Measurements from ENCODE around the gene FOXG1. TPM values are rescaled to one million over a fixed set of nuclear protein-coding genes. Genes with fewer than 3 reads are reported as not detected.

The FOXG1 gene
- total and polyA plus RNA-seq, 10 donors = 0.03 to 0.12 (median 0.04) TPM; not detected in 6

DNA sequence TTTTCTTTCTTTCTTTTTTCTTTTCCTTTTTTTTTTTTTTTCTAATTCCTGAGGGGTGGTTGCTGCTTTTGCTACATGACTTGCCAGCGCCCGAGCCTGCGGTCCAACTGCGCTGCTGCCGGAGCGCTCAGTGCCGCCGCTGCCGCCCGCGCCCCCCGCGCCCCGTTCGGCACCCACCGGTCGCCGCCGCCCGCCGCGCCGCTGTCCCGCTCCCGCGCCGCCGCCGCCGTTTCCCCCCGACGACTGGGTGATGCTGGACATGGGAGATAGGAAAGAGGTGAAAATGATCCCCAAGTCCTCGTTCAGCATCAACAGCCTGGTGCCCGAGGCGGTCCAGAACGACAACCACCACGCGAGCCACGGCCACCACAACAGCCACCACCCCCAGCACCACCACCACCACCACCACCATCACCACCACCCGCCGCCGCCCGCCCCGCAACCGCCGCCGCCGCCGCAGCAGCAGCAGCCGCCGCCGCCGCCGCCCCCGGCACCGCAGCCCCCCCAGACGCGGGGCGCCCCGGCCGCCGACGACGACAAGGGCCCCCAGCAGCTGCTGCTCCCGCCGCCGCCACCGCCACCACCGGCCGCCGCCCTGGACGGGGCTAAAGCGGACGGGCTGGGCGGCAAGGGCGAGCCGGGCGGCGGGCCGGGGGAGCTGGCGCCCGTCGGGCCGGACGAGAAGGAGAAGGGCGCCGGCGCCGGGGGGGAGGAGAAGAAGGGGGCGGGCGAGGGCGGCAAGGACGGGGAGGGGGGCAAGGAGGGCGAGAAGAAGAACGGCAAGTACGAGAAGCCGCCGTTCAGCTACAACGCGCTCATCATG lies 654 bp downstream of the FOXG1 start:
- Histone ChIP-seq H3K4me3 (peak overlapping the region in 7 of 8 donors; percentile 32 to 62 (median 38)), H3K27me3 (replicated peaks in 1 of 7) (peaks cover 8 to 100% (median 82%) of the 10 kb centered on the region in 7 donors)

DNA sequence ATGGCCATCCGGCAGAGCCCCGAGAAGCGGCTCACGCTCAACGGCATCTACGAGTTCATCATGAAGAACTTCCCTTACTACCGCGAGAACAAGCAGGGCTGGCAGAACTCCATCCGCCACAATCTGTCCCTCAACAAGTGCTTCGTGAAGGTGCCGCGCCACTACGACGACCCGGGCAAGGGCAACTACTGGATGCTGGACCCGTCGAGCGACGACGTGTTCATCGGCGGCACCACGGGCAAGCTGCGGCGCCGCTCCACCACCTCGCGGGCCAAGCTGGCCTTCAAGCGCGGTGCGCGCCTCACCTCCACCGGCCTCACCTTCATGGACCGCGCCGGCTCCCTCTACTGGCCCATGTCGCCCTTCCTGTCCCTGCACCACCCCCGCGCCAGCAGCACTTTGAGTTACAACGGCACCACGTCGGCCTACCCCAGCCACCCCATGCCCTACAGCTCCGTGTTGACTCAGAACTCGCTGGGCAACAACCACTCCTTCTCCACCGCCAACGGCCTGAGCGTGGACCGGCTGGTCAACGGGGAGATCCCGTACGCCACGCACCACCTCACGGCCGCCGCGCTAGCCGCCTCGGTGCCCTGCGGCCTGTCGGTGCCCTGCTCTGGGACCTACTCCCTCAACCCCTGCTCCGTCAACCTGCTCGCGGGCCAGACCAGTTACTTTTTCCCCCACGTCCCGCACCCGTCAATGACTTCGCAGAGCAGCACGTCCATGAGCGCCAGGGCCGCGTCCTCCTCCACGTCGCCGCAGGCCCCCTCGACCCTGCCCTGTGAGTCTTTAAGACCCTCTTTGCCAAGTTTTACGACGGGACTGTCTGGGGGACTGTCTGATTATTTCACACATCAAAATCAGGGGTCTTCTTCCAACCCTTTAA lies 1.5 kb downstream of the FOXG1 start:
- H3K36me3 ChIP-seq = no peaks in the 10 kb centered on the region
- peaks cover 8 to 100% (median 81%) of the 10 kb centered on the region in 7 donors for H3K27me3 ChIP-seq (replicated peaks in 1 of 7)
- peak overlapping the region in 1 of 8 donors; percentile 62 for H3K4me3 ChIP-seq
- peaks cover 0 to 24% (median 0%) of the 10 kb centered on the region in 8 donors for H3K9me3 ChIP-seq
- H3K4me1 ChIP-seq = peaks cover 0 to 19% (median 14%) of the 10 kb centered on the region in 6 donors
- WGBS, 5 donors = 10 to 20% (median 13%) methylated on average over 63 to 77 of the region's 77 CpGs
- no peak overlapping the region for H3K27ac ChIP-seq
- DNase-seq = no peak
- TF ChIP-seq, protein P1, sequence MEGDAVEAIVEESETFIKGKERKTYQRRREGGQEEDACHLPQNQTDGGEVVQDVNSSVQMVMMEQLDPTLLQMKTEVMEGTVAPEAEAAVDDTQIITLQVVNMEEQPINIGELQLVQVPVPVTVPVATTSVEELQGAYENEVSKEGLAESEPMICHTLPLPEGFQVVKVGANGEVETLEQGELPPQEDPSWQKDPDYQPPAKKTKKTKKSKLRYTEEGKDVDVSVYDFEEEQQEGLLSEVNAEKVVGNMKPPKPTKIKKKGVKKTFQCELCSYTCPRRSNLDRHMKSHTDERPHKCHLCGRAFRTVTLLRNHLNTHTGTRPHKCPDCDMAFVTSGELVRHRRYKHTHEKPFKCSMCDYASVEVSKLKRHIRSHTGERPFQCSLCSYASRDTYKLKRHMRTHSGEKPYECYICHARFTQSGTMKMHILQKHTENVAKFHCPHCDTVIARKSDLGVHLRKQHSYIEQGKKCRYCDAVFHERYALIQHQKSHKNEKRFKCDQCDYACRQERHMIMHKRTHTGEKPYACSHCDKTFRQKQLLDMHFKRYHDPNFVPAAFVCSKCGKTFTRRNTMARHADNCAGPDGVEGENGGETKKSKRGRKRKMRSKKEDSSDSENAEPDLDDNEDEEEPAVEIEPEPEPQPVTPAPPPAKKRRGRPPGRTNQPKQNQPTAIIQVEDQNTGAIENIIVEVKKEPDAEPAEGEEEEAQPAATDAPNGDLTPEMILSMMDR (IDR thresholded peaks at IDR 0.05 in 8 of 11, conservative IDR thresholded peaks at IDR 0.05 in 3 of 11) = no peak
- TF ChIP-seq POLR2AphosphoS5 (IDR thresholded peaks at IDR 0.05) = peak in 1 of 3 donors; percentile 20
- intact Hi-C loops (cut with DNase I; ENCODE audit: low total_unique reads) = no loop called here

More for the DNA sequence above, 654 bp downstream of the FOXG1 start:
- no peak for TF ChIP-seq POLR2AphosphoS5 (IDR thresholded peaks at IDR 0.05)
- TF ChIP-seq POLR2A (IDR thresholded peaks at IDR 0.05) = no peak
- TF ChIP-seq, protein P1 (IDR thresholded peaks at IDR 0.05 in 8 of 11, conservative IDR thresholded peaks at IDR 0.05 in 3 of 11) = no peak
- intact Hi-C loops (cut with DNase I; ENCODE audit: low total_unique reads) = no loop called here
- Histone ChIP-seq H3K36me3 (no peaks in the 10 kb centered on the region), H3K4me1 (peaks cover 0 to 19% (median 14%) of the 10 kb centered on the region in 6 donors), H3K27ac (no peak overlapping the region), H3K9me3 (peaks cover 0 to 24% (median 0%) of the 10 kb centered on the region in 8 donors)
- no peak for DNase-seq
- WGBS, 5 donors = 5 to 24% (median 7%) methylated on average over 49 to 100 of the region's 100 CpGs

DNA sequence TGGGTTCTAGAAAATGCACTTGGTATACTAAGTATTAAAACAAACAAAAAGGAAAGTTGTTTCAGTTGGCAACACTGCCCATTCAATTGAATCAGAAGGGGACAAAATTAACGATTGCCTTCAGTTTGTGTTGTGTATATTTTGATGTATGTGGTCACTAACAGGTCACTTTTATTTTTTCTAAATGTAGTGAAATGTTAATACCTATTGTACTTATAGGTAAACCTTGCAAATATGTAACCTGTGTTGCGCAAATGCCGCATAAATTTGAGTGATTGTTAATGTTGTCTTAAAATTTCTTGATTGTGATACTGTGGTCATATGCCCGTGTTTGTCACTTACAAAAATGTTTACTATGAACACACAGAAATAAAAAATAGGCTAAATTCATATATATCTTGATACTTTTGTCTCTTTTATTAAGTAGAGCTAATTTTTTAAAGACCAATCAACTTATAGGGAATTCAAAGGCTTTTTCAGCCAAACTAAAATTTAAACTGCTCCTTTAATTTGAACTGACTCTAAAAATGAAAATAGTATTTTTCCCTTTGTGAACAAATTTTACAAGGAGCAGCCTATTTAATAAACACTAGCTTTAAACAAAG lies 2.8 kb downstream of the FOXG1 start:
- Histone ChIP-seq H3K4me1 (peaks cover 0 to 24% (median 17%) of the 10 kb centered on the region in 6 donors), H3K4me3 (no peak overlapping the region), H3K36me3 (no peaks in the 10 kb centered on the region), H3K9me3 (peaks cover 0 to 24% (median 0%) of the 10 kb centered on the region in 8 donors), H3K27me3 (replicated peaks in 1 of 7) (peaks cover 8 to 100% (median 83%) of the 10 kb centered on the region in 7 donors), H3K27ac (no peak overlapping the region)
- intact Hi-C loops (cut with DNase I; ENCODE audit: low total_unique reads) = no loop called here
- no peak for DNase-seq
- TF ChIP-seq POLR2A (IDR thresholded peaks at IDR 0.05) = no peak
- no peak for TF ChIP-seq POLR2AphosphoS5 (IDR thresholded peaks at IDR 0.05)
- TF ChIP-seq, protein P1 (IDR thresholded peaks at IDR 0.05 in 8 of 11, conservative IDR thresholded peaks at IDR 0.05 in 3 of 11) = no peak
- WGBS, 5 donors = 25 to 29% (median 28%) methylated on average over 4 of the region's 4 CpGs
